K562 (cell line): Measurements from ENCODE around the gene CLTA. TPM values are rescaled to one million over a fixed set of nuclear protein-coding genes. Genes with fewer than 3 reads are reported as not detected.

Experiments used
- ATAC-seq: fragments of 200-7000 bp; cut with Tn5 transposase; 3 replicates; pipeline ENCODE4 v1.9.1; 2020; ENCODE audit warnings: moderate library complexity
- BruUV-seq: library from RNA; stranded (reverse); fragments of 400-500 nt; replicated peaks from 2 replicates; lab custom pipeline; 2021; lab: Mats Ljungman, UMichigan
- CTCF ChIA-PET: fragments of 300-600 bp; formaldehyde crosslinking; extraction: SDS; loops from one replicate; lab custom pipeline; 2021; ENCODE audit warnings: low intra/inter-chr PET ratio; lab: Yijun Ruan, JAX
- POLR2A ChIA-PET: fragments of 300-600, 350-650 bp; sonication (Branson Sonifier 250); formaldehyde crosslinking; extraction: SDS; loops from one replicate; lab custom pipeline; 2021; ENCODE audit warnings: antibody characterized with exemption, inconsistent platforms; lab: Yijun Ruan, JAX
- DNase-seq, 4 experiments: peaks; one replicate each; pipeline versions ENCODE4 v3.0.0 to v3.0.0-alpha.2; 2011 to 2018; ENCODE audit warnings: low spot score in 3 of 4, mixed read lengths in 3 of 4; ENCODE audit errors: extremely low read depth in 1 of 4
- FAIRE-seq: peaks from 2 replicates; lab custom pipeline; 2011; peaks lifted over from hg19 to GRCh38; lab: Jason Lieb, UNC
- H2AFZ ChIP-seq: 2 replicates; pipeline ENCODE4 v1.6.0; 2011; ENCODE audit warnings: low read depth, low read length, control low read depth, inconsistent platforms
- H3K27ac ChIP-seq: fragments of 200-600 bp; 3 replicates; pipeline ENCODE4 v1.8.0; 2011; ENCODE audit warnings: low read depth, mild to moderate bottlenecking, control low read depth, inconsistent platforms, low read length, moderate library complexity, mixed read lengths; ENCODE audit errors: extremely low read depth
- H3K27me3 ChIP-seq, 2 experiments: fragments of 300-600 bp in 1 of 2; 2 replicates in 1 of 2; 3 replicates in 1 of 2; pipeline versions ENCODE4 v1.6.0 to v1.8.0; 2011; ENCODE audit warnings: inconsistent platforms in 2 of 2, low read length in 2 of 2, mild to moderate bottlenecking in 1 of 2, mixed read lengths in 1 of 2, moderate library complexity in 1 of 2; ENCODE audit not compliant: control insufficient read depth in 2 of 2, insufficient read depth in 2 of 2
- H3K36me3 ChIP-seq: fragments of 300-600 bp; 3 replicates; pipeline ENCODE4 v1.8.0; 2011; ENCODE audit warnings: mild to moderate bottlenecking, low read length, inconsistent platforms; ENCODE audit not compliant: control insufficient read depth, insufficient read depth
- H3K4me1 ChIP-seq, 2 experiments: fragments of 200-600 bp in 1 of 2; replicated peaks in 1 of 2; 2 replicates in 1 of 2; 3 replicates in 1 of 2; pipeline versions ENCODE4 v1.5.1 to v1.8.0; 2011; ENCODE audit warnings: inconsistent platforms in 2 of 2, low read length in 2 of 2, mild to moderate bottlenecking in 1 of 2, mixed read lengths in 1 of 2, moderate library complexity in 1 of 2; ENCODE audit not compliant: control insufficient read depth in 2 of 2, insufficient read depth in 2 of 2
- H3K4me2 ChIP-seq: 2 replicates; pipeline ENCODE4 v1.6.1; 2011; ENCODE audit warnings: low read length, control low read depth, inconsistent platforms, mixed read lengths; ENCODE audit not compliant: insufficient read depth
- H3K4me3 ChIP-seq: fragments of 200-600 bp; sonication (generic), shearing (Covaris generic); 2 replicates; pipeline ENCODE4 v1.5.1; 2016; ENCODE audit warnings: control low read depth, inconsistent platforms
- H3K79me2 ChIP-seq: fragments of 200-600 bp; 3 replicates; pipeline ENCODE4 v1.8.0; 2011; ENCODE audit warnings: low read length, inconsistent platforms; ENCODE audit not compliant: control insufficient read depth, insufficient read depth
- H3K9ac ChIP-seq, 2 experiments: 2 replicates each; pipeline versions ENCODE4 v1.6.0 to v1.6.1; 2011; ENCODE audit warnings: low read depth in 2 of 2, low read length in 2 of 2, control low read depth in 1 of 2, inconsistent platforms in 1 of 2, mild to moderate bottlenecking in 1 of 2, mixed read lengths in 1 of 2; ENCODE audit not compliant: insufficient read depth in 1 of 2
- H3K9me1 ChIP-seq: one replicate; pipeline ENCODE4 v1.6.0; 2011; ENCODE audit warnings: inconsistent platforms, mild to moderate bottlenecking, low read length, moderate library complexity; ENCODE audit not compliant: control insufficient read depth, insufficient read depth
- H3K9me3 ChIP-seq: replicated peaks from 2 replicates; pipeline ENCODE4 v1.5.1; 2011; ENCODE audit warnings: low read depth, low read length, inconsistent platforms; ENCODE audit not compliant: control insufficient read depth, insufficient read depth
- H4K20me1 ChIP-seq: replicated peaks from 2 replicates; pipeline ENCODE4 v1.6.1; 2011; ENCODE audit warnings: low read length, inconsistent platforms, mixed read lengths; ENCODE audit not compliant: control insufficient read depth, insufficient read depth
- ATF6 ChIP-seq: sonication (generic); formaldehyde crosslinking; IDR thresholded peaks from 2 replicates; pipeline ENCODE4 v1.4.0; 2020; ENCODE audit warnings: mild to moderate bottlenecking, missing genetic modification reagents
- BHLHE40 ChIP-seq: IDR thresholded peaks from 2 replicates; pipeline ENCODE4 v1.6.1; 2011; ENCODE audit warnings: low read length, improper control_type of control experiment
- ETV6 ChIP-seq, 3 experiments: fragments of 150-350 bp in 1 of 3; sonication (generic) in 1 of 3; formaldehyde crosslinking in 1 of 3; IDR thresholded peaks; 2 replicates each; pipeline versions ENCODE4 v1.6.1 to v1.8.0; 2014 to 2022; ENCODE audit warnings: borderline replicate concordance in 2 of 3, low read depth in 2 of 3, antibody characterized with exemption in 1 of 3, low read length in 1 of 3, mild to moderate bottlenecking in 1 of 3, missing genetic modification reagents in 1 of 3
- FOSL1 ChIP-seq: fragments of 200-800 bp; sonication (Bioruptor generic); conservative IDR thresholded peaks from 2 replicates; pipeline ENCODE4 v1.6.1; 2016; ENCODE audit warnings: missing genetic modification characterization, missing compliant biosample characterization
- GATAD2A ChIP-seq: fragments of 450-650 bp; IDR thresholded peaks from 2 replicates; pipeline ENCODE4 v1.6.1; 2017
- JUND ChIP-seq, 2 experiments: IDR thresholded peaks; 2 replicates in 1 of 2; 3 replicates in 1 of 2; pipeline ENCODE4 v1.6.1; 2011; ENCODE audit warnings: borderline replicate concordance in 2 of 2, low read depth in 2 of 2, low read length in 2 of 2, improper control_type of control experiment in 1 of 2, missing biosample characterization in 1 of 2, missing genetic modification characterization in 1 of 2, missing genetic modification reagents in 1 of 2
- KDM1A ChIP-seq, 2 experiments: fragments of 450-650 bp; IDR thresholded peaks; 2 replicates each; pipeline ENCODE4 v1.6.1; 2016; ENCODE audit warnings: mild to moderate bottlenecking in 2 of 2
- MYC ChIP-seq, 2 experiments: fragments of 250-450 bp in 1 of 2; sonication (Bioruptor Pico) in 1 of 2; IDR thresholded peaks; 2 replicates each; pipeline versions ENCODE4 v1.5.1 to v1.6.1; 2012 to 2021; ENCODE audit warnings: low read depth in 2 of 2, borderline replicate concordance in 1 of 2, improper control_type of control experiment in 1 of 2, low read length in 1 of 2, mild to moderate bottlenecking in 1 of 2, moderate library complexity in 1 of 2
- NBN ChIP-seq: fragments of 450-650 bp; IDR thresholded peaks from 2 replicates; pipeline ENCODE4 v1.6.1; 2016; ENCODE audit warnings: low read depth, mild to moderate bottlenecking
- NFIC ChIP-seq: fragments of 450-650 bp; IDR thresholded peaks from 2 replicates; pipeline ENCODE4 v1.6.1; 2017; ENCODE audit warnings: mild to moderate bottlenecking, inconsistent platforms
- NFIX ChIP-seq: fragments of 250-450 bp; sonication (Bioruptor Pico); IDR thresholded peaks from 2 replicates; pipeline ENCODE4 v1.4.0; 2020; ENCODE audit warnings: low read depth, mild to moderate bottlenecking, moderate library complexity
- PKNOX1 ChIP-seq: fragments of 450-650 bp; IDR thresholded peaks from 2 replicates; pipeline ENCODE4 v1.6.1; 2016
- SMC3 ChIP-seq: conservative IDR thresholded peaks from 2 replicates; pipeline ENCODE4 v1.6.1; 2011; ENCODE audit warnings: low read depth, low read length, improper control_type of control experiment; ENCODE audit not compliant: insufficient read depth
- ZNF395 ChIP-seq: fragments of 200-800 bp; sonication (Bioruptor generic); IDR thresholded peaks from 2 replicates; pipeline ENCODE4 v1.6.1; 2017; ENCODE audit warnings: missing genetic modification characterization, missing compliant biosample characterization
- ZNF785 ChIP-seq: fragments of 250-450 bp; sonication (Bioruptor Pico); IDR thresholded peaks from 2 replicates; pipeline ENCODE4 v1.4.0; 2020; ENCODE audit warnings: mild to moderate bottlenecking
- WGBS: fragments of 100-300 bp; shearing (Covaris generic); methylation state at CpG from one replicate; pipeline ENCODE4 v1.1.6; 2016; ENCODE audit warnings: low coverage, mixed read lengths; ENCODE audit not compliant: insufficient coverage; ENCODE audit errors: missing lambda C conversion rate; 5-methylcytosine and 5-hydroxymethylcytosine counted together
- in situ Hi-C: fragments of 300-500 bp; cut with MboI; formaldehyde crosslinking; loops from 4 replicates; pipeline ENCODE4 v1.15.0; 2018; ENCODE audit warnings: inconsistent platforms, mixed read lengths
- intact Hi-C: fragments of 100-400 bp; cut with micrococcal nuclease; formaldehyde crosslinking; loops from 2 replicates; pipeline ENCODE4 v1.14.2; 2022
- polyA plus RNA-seq, 8 experiments: library from polyadenylated mRNA; depleted of rRNA in 4 of 8; stranded (reverse) in 5 of 8; unstranded in 3 of 8; fragments of >200 nt; fragmentation: Nextera tagmentation in 2 of 8; fragmentation: Illumina TruSeq in 1 of 8; extraction: Ambion mirVana in 2 of 8; extraction: Trizol in 1 of 8; gene quantifications; 2 replicates each; pipeline versions ENCODE4 v1.2.1 to v1.2.3, GENCODE V29; 2011 to 2014; ENCODE audit warnings: inconsistent platforms in 1 of 8, missing spikeins in 1 of 8
- total RNA-seq, 7 experiments: library from RNA; depleted of rRNA in 6 of 7; stranded (reverse); fragments of >200 nt in 6 of 7; fragmentation: Illumina TruSeq in 2 of 7; extraction: Trizol in 2 of 7; gene quantifications; 2 replicates each; pipeline versions ENCODE4 v1.2.1 to v1.2.3, GENCODE V29; 2011 to 2021; ENCODE audit warnings: low replicate concordance in 1 of 7

CLTA gene
- total and polyA plus RNA-seq, 9 of the 15 experiments (the other 6 are each of a cell fraction or from before 2014, with no cell fraction given), result 37.8 to 219 (median 144) TPM

- DNase-seq (peak; percentile 45 to 68 (median 50)), ATAC-seq (peak; percentile 58), FAIRE-seq (no peak)
- Histone ChIP-seq H3K9me1 (no peaks in the 10 kb centered on the region), H3K27ac (no peak overlapping the region), H3K9me3 (no peaks in the 10 kb centered on the region), H3K27me3 (no peaks in the 10 kb centered on the region), H4K20me1 (no peaks in the 10 kb centered on the region), H3K79me2 (no peaks in the 10 kb centered on the region), H3K4me3 (no peak overlapping the region), H2AFZ (no peak overlapping the region), H3K36me3 (no peaks in the 10 kb centered on the region), H3K9ac (peak overlapping the region in 1 of 2 experiments; percentile 43; a peak in 1 of 4 replicates), H3K4me2 (no peak overlapping the region), H3K4me1 (peaks cover 11 to 26% of the 10 kb centered on the region in 2 experiments; a peak in 4 of 5 replicates)
- BruUV-seq, result no TSS peak
- intact Hi-C loops (no loop called here), in situ Hi-C loops (no loop called here)
- ChIA-PET CTCF (no interaction called here), POLR2A (interaction anchor here (1.4 to 1.5 kb wide), 2 partner anchors 12 to 67 kb away, joined by 3 to 5 read pairs; partner anchors contain the start of gene GLIPR2)
- whole genome bisulfite sequencing, result 31% methylated on average over 9 of the region's 14 CpGs
- TF ChIP-seq JUND (IDR thresholded peaks at IDR 0.05; ENCODE audit: borderline replicate concordance, low read depth, low read length) (peak; percentile 83), JUND (tag; IDR thresholded peaks at IDR 0.05; ENCODE audit: borderline replicate concordance, low read depth, low read length) (peak; percentile 53; the same call in 1 of the 3 replicates), ETV6 (IDR thresholded peaks at IDR 0.05; ENCODE audit: borderline replicate concordance in 1 of 2, low read depth in 2 of 2, low read length in 1 of 2) (no peak), ETV6 (CRISPR knock-in tag; IDR thresholded peaks at IDR 0.05; ENCODE audit: borderline replicate concordance) (no peak), GATAD2A (no peak), SMC3 (no peak), BHLHE40 (peak; percentile 44; the same call in 1 of the 2 replicates), NFIX (peak; percentile 30; the same call in 1 of the 2 replicates), ZNF785 (CRISPR knock-in tag) (no peak), PKNOX1 (no peak), FOSL1 (tag) (peak; percentile 63), ZNF395 (CRISPR knock-in tag) (no peak), MYC (IDR thresholded peaks at IDR 0.05; ENCODE audit: low read depth, low read length) (no peak), MYC (CRISPR knock-in tag; IDR thresholded peaks at IDR 0.05; ENCODE audit: borderline replicate concordance, low read depth) (no peak), KDM1A (IDR thresholded peaks at IDR 0.05) (0 out of 4 replicates have a peak, but pooled peaks of 1 of the 2 experiments have one; percentile 7), NFIC (peak; percentile 98), NBN (no peak), ATF6 (CRISPR knock-in tag) (no peak)
Measured at GRCh38 chr9:36148311-36149051, 42.2 kb upstream of the CLTA start.
